Measurements from ENCODE around the gene RNF157.
"Not testable (repeated sequence)": the region's sequence is repeated elsewhere in the genome, so short reads cannot be mapped to it uniquely, and the experiment has no call there.

GRCh38 chr17:76244721-76245120 is 4.4 kb upstream of the RNF157 start:
- TF ChIP-seq EZH2 (IDR thresholded peaks at IDR 0.05); POLR2AphosphoS5 (IDR thresholded peaks at IDR 0.05; ENCODE audit: borderline replicate concordance, low read depth, low read length); FOXP2 (optimal IDR thresholded peaks at IDR 0.05; ENCODE audit: control extremely low read depth, extremely low read length, insufficient read depth): not testable (repeated sequence)
